H9 (cell line): ENCODE measurements around the gene YWHAB. TPM values are rescaled to one million over a fixed set of nuclear protein-coding genes. Genes with fewer than 3 reads are reported as not detected.

Experiments
- DNase-seq: peaks from one replicate; pipeline ENCODE4 v3.0.0-alpha.2; 2017
- H2AFZ ChIP-seq: one replicate; pipeline ENCODE4 v1.6.1; 2013; ENCODE audit warnings: mild to moderate bottlenecking, low read length, control low read depth, moderate library complexity
- H2AK5ac ChIP-seq: 2 replicates; pipeline ENCODE4 v1.6.1; 2013; ENCODE audit warnings: low read length, control low read depth, mixed read lengths; ENCODE audit not compliant: insufficient read length
- H2BK120ac ChIP-seq: one replicate; pipeline ENCODE4 v1.6.1; 2013; ENCODE audit warnings: low read depth, mild to moderate bottlenecking, low read length, control low read depth, inconsistent platforms; ENCODE audit not compliant: poor library complexity, severe bottlenecking
- H2BK12ac ChIP-seq: 2 replicates; pipeline ENCODE4 v1.6.1; 2013; ENCODE audit warnings: low read length, control low read depth, mixed read lengths, low read depth; ENCODE audit not compliant: insufficient read length
- H2BK15ac ChIP-seq: 2 replicates; pipeline ENCODE4 v1.6.1; 2013; ENCODE audit warnings: low read depth, low read length, control low read depth
- H2BK20ac ChIP-seq: one replicate; pipeline ENCODE4 v1.6.1; 2013; ENCODE audit warnings: low read depth, mild to moderate bottlenecking, low read length, control low read depth, inconsistent platforms; ENCODE audit not compliant: poor library complexity, severe bottlenecking
- H2BK5ac ChIP-seq: 2 replicates; pipeline ENCODE4 v1.6.1; 2013; ENCODE audit warnings: low read length, control low read depth, mixed read lengths; ENCODE audit not compliant: insufficient read length
- H3K14ac ChIP-seq: 2 replicates; pipeline ENCODE4 v1.6.1; 2013; ENCODE audit warnings: low read length, control low read depth; ENCODE audit not compliant: insufficient read depth
- H3K18ac ChIP-seq: 2 replicates; pipeline ENCODE4 v1.6.1; 2013; ENCODE audit warnings: low read depth, mild to moderate bottlenecking, mixed read lengths, low read length, control low read depth; ENCODE audit not compliant: insufficient read length
- H3K23ac ChIP-seq: 2 replicates; pipeline ENCODE4 v1.6.1; 2013; ENCODE audit warnings: low read length, control low read depth, mixed read lengths, low read depth; ENCODE audit not compliant: insufficient read length
- H3K23me2 ChIP-seq: 2 replicates; pipeline ENCODE4 v1.6.1; 2013; ENCODE audit warnings: low read depth, mild to moderate bottlenecking, mixed read lengths, low read length, control low read depth; ENCODE audit not compliant: insufficient read length, poor library complexity, severe bottlenecking
- H3K27ac ChIP-seq: 2 replicates; pipeline ENCODE4 v1.5.1; 2013; ENCODE audit warnings: low read length, control low read depth, mixed read lengths, low read depth; ENCODE audit not compliant: insufficient read length
- H3K27me3 ChIP-seq: 2 replicates; pipeline ENCODE4 v1.6.1; 2013; ENCODE audit warnings: low read length, control low read depth, inconsistent platforms; ENCODE audit not compliant: insufficient read depth
- H3K4ac ChIP-seq: 2 replicates; pipeline ENCODE4 v1.6.1; 2013; ENCODE audit warnings: low read depth, mild to moderate bottlenecking, control low read depth, inconsistent platforms, low read length, moderate library complexity
- H3K4me1 ChIP-seq: 2 replicates; pipeline ENCODE4 v1.6.1; 2013; ENCODE audit warnings: low read length, control low read depth, inconsistent platforms; ENCODE audit not compliant: insufficient read depth
- H3K4me2 ChIP-seq: 2 replicates; pipeline ENCODE4 v1.6.1; 2013; ENCODE audit warnings: low read length, control low read depth, mixed read lengths; ENCODE audit not compliant: insufficient read length, insufficient read depth
- H3K56ac ChIP-seq: 2 replicates; pipeline ENCODE4 v1.6.1; 2013; ENCODE audit warnings: low read depth, mild to moderate bottlenecking, mixed read lengths, low read length, control low read depth; ENCODE audit not compliant: insufficient read length
- H3K79me1 ChIP-seq: 2 replicates; pipeline ENCODE4 v1.6.1; 2013; ENCODE audit warnings: low read depth, mild to moderate bottlenecking, moderate library complexity, low read length, control low read depth, inconsistent platforms; ENCODE audit not compliant: insufficient read depth, poor library complexity, severe bottlenecking
- H3K79me2 ChIP-seq: 2 replicates; pipeline ENCODE4 v1.6.1; 2013; ENCODE audit warnings: low read length, control low read depth, inconsistent platforms; ENCODE audit not compliant: insufficient read depth
- H3K9ac ChIP-seq: 2 replicates; pipeline ENCODE4 v1.6.1; 2013; ENCODE audit warnings: low read length, control low read depth, mixed read lengths; ENCODE audit not compliant: insufficient read length; ENCODE audit errors: extremely low read depth
- H3K9me3 ChIP-seq: one replicate; pipeline ENCODE4 v1.6.1; 2013; ENCODE audit warnings: low read depth, low read length, inconsistent platforms; ENCODE audit not compliant: control insufficient read depth
- H3T11ph ChIP-seq: one replicate; pipeline ENCODE4 v1.6.1; 2013; ENCODE audit warnings: mild to moderate bottlenecking, low read length, control low read depth, inconsistent platforms
- H4K20me1 ChIP-seq: one replicate; pipeline ENCODE4 v1.6.1; 2013; ENCODE audit not compliant: control insufficient read depth, insufficient read length, insufficient read depth
- H4K5ac ChIP-seq: 2 replicates; pipeline ENCODE4 v1.6.1; 2013; ENCODE audit warnings: low read depth, mild to moderate bottlenecking, mixed read lengths, low read length, control low read depth; ENCODE audit not compliant: insufficient read length
- H4K8ac ChIP-seq: replicated peaks from 2 replicates; pipeline ENCODE4 v1.6.1; 2013; ENCODE audit warnings: low read length, control low read depth, mixed read lengths, low read depth; ENCODE audit not compliant: insufficient read length
- H4K91ac ChIP-seq: 2 replicates; pipeline ENCODE4 v1.6.1; 2013; ENCODE audit warnings: low read depth, mild to moderate bottlenecking, moderate library complexity, mixed read lengths, low read length, control low read depth; ENCODE audit not compliant: insufficient read length
- H3K27ac Mint-ChIP-seq, 3 experiments: 2 replicates in 2 of 3; 3 replicates in 1 of 3; pipeline ENCODE4 v1.8.0; 2020 to 2021; ENCODE audit warnings: mixed read lengths in 3 of 3, mild to moderate bottlenecking in 1 of 3, moderate library complexity in 1 of 3
- H3K27me3 Mint-ChIP-seq: 2 replicates; pipeline ENCODE4 v1.8.0; 2021; ENCODE audit warnings: low read depth, mild to moderate bottlenecking, moderate library complexity, mixed read lengths
- H3K36me3 Mint-ChIP-seq, 3 experiments: 2 replicates in 2 of 3; 3 replicates in 1 of 3; pipeline ENCODE4 v1.8.0; 2020 to 2021; ENCODE audit warnings: low read depth in 3 of 3, mixed read lengths in 3 of 3; ENCODE audit not compliant: insufficient read depth in 1 of 3
- H3K4me1 Mint-ChIP-seq, 2 experiments: 2 replicates each; pipeline ENCODE4 v1.8.0; 2020; ENCODE audit warnings: mixed read lengths in 2 of 2
- H3K4me3 Mint-ChIP-seq, 2 experiments: 2 replicates in 1 of 2; 3 replicates in 1 of 2; pipeline ENCODE4 v1.8.0; 2020 to 2021; ENCODE audit warnings: mild to moderate bottlenecking in 2 of 2, mixed read lengths in 2 of 2, moderate library complexity in 1 of 2
- H3K9me3 Mint-ChIP-seq, 2 experiments: 2 replicates in 1 of 2; 3 replicates in 1 of 2; pipeline ENCODE4 v1.8.0; 2020; ENCODE audit warnings: mild to moderate bottlenecking in 2 of 2, mixed read lengths in 2 of 2, moderate library complexity in 1 of 2
- CTCF ChIP-seq: fragments of 200-600 bp; sonication (generic); conservative IDR thresholded peaks from 3 replicates; pipeline ENCODE4 v1.8.0; 2021; ENCODE audit warnings: antibody characterized with exemption, mild to moderate bottlenecking
- WGBS: extraction: QIAGEN DNeasy Blood & Tissue Kit; methylation state at CpG from one replicate; pipeline ENCODE4 v1.1.7; 2013; ENCODE audit warnings: missing lambda C conversion rate, low lambda C conversion rate, mixed read lengths; ENCODE audit not compliant: insufficient read length; ENCODE audit errors: extremely low coverage; 5-methylcytosine and 5-hydroxymethylcytosine counted together
- total RNA-seq: library from RNA; stranded (reverse); gene quantifications from 2 replicates; pipeline ENCODE4 v1.2.1, GENCODE V29; 2021

YWHAB gene
- total RNA-seq, 1 experiment from 2014 or later = 203 TPM

GRCh38 chr20:44938637-44939036 lies 53.1 kb downstream of the YWHAB start:
- H2AK5ac ChIP-seq = no peak overlapping the region
- no peak overlapping the region for H3K4ac ChIP-seq
- no peak overlapping the region for H3K9ac ChIP-seq
- no peak overlapping the region for H3K27ac ChIP-seq
- TF ChIP-seq CTCF = no peak
- no peaks in the 10 kb centered on the region for H4K20me1 ChIP-seq
- WGBS = no CpG with 5 or more reads among the region's 9 CpGs
- H3K18ac ChIP-seq = no peak overlapping the region
- Mint-ChIP-seq H3K27me3 (no peaks in the 10 kb centered on the region), H3K4me1 (no peaks in the 10 kb centered on the region), H3K9me3 (no peaks in the 10 kb centered on the region), H3K27ac (no peak overlapping the region; a peak in 1 of 7 replicates), H3K36me3 (peaks cover 12 to 82% (median 60%) of the 10 kb centered on the region in 3 experiments; a peak in 6 of 7 replicates), H3K4me3 (no peak overlapping the region)
- H3K56ac ChIP-seq = no peak overlapping the region
- H3K23me2 ChIP-seq = no peaks in the 10 kb centered on the region
- DNase-seq = no peak
- H3T11ph ChIP-seq = no peak overlapping the region
- no peak overlapping the region for H3K4me2 ChIP-seq
- no peaks in the 10 kb centered on the region for H3K27me3 ChIP-seq
- no peaks in the 10 kb centered on the region for H3K79me2 ChIP-seq
- no peak overlapping the region for H2AFZ ChIP-seq
- no peaks in the 10 kb centered on the region for H3K4me1 ChIP-seq
- H3K14ac ChIP-seq = no peak overlapping the region
- no peak overlapping the region for H2BK120ac ChIP-seq
- no peak overlapping the region for H4K91ac ChIP-seq
- no peaks in the 10 kb centered on the region for H3K9me3 ChIP-seq
- H4K5ac ChIP-seq = no peak overlapping the region
- no peak overlapping the region for H4K8ac ChIP-seq
- H2BK15ac ChIP-seq = no peak overlapping the region
- H3K79me1 ChIP-seq = no peaks in the 10 kb centered on the region
- no peak overlapping the region for H3K23ac ChIP-seq
- no peak overlapping the region for H2BK12ac ChIP-seq
- H2BK20ac ChIP-seq = no peak overlapping the region
- no peak overlapping the region for H2BK5ac ChIP-seq
